Mucosa of stomach (tissue), 1 donor: ENCODE data around the gene MMP17.

ENCODE experiments used
- H3K27me3 ChIP-seq: one replicate; pipeline ENCODE4 v1.7.0; 2013; ENCODE audit warnings: mild to moderate bottlenecking, low read length; ENCODE audit not compliant: control insufficient read depth, insufficient read depth
- H3K36me3 ChIP-seq: one replicate; pipeline ENCODE4 v1.7.0; 2013; ENCODE audit warnings: low read length; ENCODE audit not compliant: control insufficient read depth, insufficient read depth
- H3K4me1 ChIP-seq: one replicate; pipeline ENCODE4 v1.7.0; 2013; ENCODE audit warnings: mild to moderate bottlenecking, low read length; ENCODE audit not compliant: control insufficient read depth, insufficient read depth
- H3K4me3 ChIP-seq: one replicate; pipeline ENCODE4 v1.7.0; 2013; ENCODE audit warnings: low read length
- H3K9ac ChIP-seq: one replicate; pipeline ENCODE4 v1.7.0; 2013; ENCODE audit warnings: mild to moderate bottlenecking, low read length, moderate library complexity
- H3K9me3 ChIP-seq: one replicate; pipeline ENCODE4 v1.7.0; 2013; ENCODE audit warnings: mild to moderate bottlenecking, low read length, moderate library complexity; ENCODE audit not compliant: control insufficient read depth
- donor health status: Pancreatic carcinoma.

MMP17 gene

DNA sequence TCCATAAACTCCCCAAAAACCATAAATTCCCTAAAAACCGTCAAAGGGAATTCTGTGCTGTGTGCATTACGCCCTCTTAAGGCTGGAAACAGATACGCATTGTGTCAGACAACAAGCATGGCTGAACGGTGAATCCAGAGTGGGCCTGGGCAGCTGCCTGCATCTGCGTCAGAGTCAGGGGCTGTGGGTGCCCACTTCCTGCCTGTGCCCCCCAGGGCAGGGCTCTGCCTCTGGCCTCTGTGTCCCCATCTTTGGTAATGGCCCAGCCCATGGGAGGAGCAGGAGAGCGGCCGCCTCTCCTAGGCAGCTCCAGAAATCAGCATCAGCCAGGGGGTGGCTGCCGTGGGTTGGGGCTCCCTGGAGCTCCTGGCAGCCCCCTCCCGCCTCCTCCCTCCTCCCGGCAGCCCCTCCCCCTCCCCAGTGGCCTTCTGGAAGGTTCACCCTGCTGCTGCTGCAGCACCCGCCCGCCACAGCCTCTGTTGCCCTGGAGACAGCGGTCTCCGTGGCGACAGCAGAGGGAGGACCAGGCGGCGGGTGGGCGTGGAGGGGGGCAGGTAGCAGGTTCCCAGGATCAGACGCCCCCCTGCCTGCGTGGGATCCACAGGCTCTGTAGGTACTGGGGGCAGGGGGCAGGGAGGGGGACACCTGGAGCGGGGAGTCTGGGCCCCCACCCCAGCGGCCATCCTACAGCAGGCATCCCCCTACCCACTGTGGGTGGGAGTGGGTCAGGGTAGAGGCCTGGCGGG lies 5.9 kb downstream of the MMP17 start:
- Histone ChIP-seq H3K27me3 (peaks cover 43% of the 10 kb centered on the region), H3K9me3 (no peaks in the 10 kb centered on the region), H3K4me1 (peaks cover 24% of the 10 kb centered on the region), H3K9ac (no peak overlapping the region), H3K4me3 (no peak overlapping the region), H3K36me3 (no peaks in the 10 kb centered on the region)

DNA sequence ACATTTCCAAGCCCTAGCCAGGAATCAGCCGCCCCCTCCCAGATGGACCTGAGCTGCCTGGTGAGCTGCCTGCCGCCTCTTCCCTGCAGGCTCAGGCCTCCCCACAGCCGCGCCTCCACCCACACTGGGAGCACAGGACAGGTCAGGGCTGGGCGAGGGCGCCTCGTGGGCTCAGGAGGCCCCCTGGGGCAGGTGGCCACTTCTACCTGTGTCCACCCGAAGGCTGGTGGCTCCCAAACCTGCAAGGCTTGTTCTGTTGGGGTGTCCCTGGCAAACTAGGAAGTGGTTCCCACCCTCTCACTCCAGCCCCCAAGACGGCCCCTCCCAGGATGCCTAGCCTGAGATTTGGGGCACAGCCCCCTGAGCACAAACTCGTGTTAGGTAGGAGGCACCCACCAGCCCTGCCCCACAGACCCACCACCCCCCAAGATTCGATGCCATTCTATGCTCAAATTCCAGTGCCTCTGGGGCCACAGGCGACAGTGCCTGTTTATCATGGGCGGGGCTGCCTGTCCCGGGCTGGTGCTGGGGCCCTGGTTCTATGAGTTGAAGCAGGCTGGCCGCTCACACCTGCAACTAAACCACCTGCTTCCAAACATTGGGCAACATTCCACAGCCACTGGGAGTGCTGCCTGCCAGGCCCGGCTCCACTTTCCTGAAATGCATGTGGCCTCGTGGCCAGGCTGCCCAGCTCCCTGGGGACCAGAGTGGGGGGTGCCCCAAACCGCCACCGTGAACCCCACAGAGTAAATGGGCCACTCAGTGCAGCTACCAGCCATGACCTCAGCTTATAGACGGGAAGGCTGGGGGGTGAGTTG lies 6.8 kb downstream of the MMP17 start:
- H3K27me3 ChIP-seq: peaks cover 34% of the 10 kb centered on the region
- H3K4me3 ChIP-seq: no peak overlapping the region
- H3K9ac ChIP-seq: no peak overlapping the region
- no peaks in the 10 kb centered on the region for H3K36me3 ChIP-seq
- peaks cover 24% of the 10 kb centered on the region for H3K4me1 ChIP-seq
- H3K9me3 ChIP-seq: no peaks in the 10 kb centered on the region

DNA sequence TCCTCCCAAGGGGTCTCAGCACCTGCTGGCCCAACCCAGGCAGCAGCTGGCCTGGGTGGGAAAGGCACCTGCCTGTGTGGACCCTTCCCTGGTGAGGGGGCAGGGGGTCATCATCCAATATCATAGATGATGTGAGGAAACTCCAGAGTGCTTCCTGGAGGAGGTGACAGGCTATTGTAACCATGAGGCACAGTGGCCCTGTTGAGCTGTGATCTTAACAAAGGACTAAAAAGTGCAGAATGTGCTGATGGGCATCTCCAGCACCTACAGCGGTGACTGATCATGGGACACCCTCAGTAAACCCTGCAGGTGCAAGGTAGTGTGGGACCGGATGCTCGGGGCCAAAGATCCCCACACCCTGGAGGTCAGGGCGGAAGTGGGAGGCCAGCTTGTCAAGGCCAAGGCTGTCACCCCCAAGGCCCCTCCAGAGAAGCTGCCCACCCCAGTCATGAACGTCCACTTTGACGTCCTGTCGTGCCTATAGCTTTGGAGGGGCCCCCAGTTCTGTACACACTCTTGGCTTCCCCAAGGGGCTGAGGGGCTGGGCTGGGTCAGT lies 7.5 kb downstream of the MMP17 start:
- peaks cover 29% of the 10 kb centered on the region for H3K27me3 ChIP-seq
- no peak overlapping the region for H3K4me3 ChIP-seq
- H3K4me1 ChIP-seq: peaks cover 19% of the 10 kb centered on the region
- no peak overlapping the region for H3K9ac ChIP-seq
- H3K9me3 ChIP-seq: no peaks in the 10 kb centered on the region
- no peaks in the 10 kb centered on the region for H3K36me3 ChIP-seq

DNA sequence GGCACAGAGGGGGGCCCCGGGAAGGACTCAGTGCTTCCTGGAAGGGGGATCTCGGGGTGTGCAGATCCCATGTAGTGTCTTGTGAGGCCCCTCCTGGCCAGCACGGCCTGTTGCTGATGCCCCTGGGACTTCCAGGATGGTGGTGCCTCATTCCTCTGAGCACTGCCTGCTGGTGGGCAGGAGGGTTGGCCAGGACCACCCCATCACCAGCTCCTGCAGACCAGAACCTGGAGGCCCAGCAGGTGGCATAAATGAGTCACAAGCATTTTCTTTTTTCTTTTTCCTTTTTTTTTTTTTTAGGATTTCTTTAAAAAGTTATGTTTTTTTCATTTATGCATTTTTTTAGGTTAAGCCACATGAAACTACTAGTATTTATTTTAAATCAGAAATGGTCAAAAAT lies 8.0 kb downstream of the MMP17 start:
- no peak overlapping the region for H3K9ac ChIP-seq
- H3K9me3 ChIP-seq: no peaks in the 10 kb centered on the region
- H3K36me3 ChIP-seq: no peaks in the 10 kb centered on the region
- peaks cover 24% of the 10 kb centered on the region for H3K27me3 ChIP-seq
- no peak overlapping the region for H3K4me3 ChIP-seq
- peaks cover 14% of the 10 kb centered on the region for H3K4me1 ChIP-seq

DNA sequence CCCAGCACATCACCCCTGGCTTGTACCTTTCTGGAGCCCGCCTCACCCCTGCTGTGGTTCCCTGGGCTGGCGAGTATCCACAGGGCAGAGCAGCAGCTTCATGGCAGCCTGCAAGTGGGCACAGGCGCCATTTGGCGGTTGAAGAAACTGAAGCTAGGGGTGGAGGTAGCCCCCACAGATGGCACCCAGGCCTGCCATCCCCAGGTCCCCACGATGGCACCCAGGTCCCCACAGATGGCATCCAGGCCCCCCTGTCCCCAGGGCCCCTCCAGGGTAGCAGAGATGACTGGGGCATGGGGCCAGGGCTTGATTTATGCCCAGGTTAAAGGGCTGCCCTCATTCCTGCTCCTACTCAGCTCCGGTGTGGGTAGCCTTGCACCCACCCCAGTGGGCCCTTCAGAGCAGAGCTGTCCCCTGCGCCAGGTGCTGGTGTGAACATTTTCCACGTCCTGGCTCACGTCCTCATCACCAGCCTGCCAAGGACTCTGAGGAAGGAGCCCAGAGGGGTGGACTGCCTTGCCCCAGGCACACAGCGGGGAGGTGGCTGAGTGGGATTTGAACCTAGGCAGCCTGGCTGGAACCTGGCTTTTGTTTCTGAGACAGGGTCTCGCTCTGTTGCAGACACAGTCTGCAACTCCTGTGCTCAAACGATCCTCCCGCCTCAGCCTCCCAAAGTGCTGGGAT lies 8.7 kb downstream of the MMP17 start:
- no peaks in the 10 kb centered on the region for H3K36me3 ChIP-seq
- no peak overlapping the region for H3K9ac ChIP-seq
- no peaks in the 10 kb centered on the region for H3K9me3 ChIP-seq
- no peak overlapping the region for H3K4me3 ChIP-seq
- H3K4me1 ChIP-seq: peaks cover 11% of the 10 kb centered on the region
- peaks cover 20% of the 10 kb centered on the region for H3K27me3 ChIP-seq

DNA sequence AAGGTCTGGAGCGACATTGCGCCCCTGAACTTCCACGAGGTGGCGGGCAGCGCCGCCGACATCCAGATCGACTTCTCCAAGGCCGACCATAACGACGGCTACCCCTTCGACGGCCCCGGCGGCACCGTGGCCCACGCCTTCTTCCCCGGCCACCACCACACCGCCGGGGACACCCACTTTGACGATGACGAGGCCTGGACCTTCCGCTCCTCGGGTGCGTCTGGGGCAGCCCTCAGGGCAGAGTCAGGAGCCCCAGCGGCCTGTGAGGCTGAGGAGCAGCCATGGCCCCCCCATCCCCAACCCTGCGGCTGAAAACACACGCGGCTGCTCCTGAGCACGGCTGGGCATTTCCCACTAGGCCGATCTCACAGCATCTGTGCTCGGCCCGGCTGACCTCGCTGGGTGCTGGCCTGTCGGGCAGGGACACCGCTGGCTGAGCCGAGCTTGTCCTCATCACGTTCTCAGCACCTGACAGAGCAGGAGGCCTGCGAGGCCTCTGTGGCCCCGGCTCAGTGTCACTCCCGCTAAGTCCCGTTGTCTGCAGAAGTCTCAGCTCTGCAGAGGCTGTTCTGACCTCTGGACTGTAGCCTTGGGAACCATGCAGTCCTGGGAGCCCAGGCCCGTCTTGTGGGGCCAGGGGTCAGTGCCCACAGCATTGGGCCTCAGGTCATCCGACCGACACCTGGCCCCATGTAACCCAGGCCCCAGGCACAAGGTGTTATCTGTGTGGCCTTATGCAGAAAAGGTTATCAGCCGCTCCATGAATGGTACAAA lies 12.6 kb downstream of the MMP17 start:
- Histone ChIP-seq H3K27me3 (no peaks in the 10 kb centered on the region), H3K4me1 (no peaks in the 10 kb centered on the region), H3K36me3 (no peaks in the 10 kb centered on the region), H3K9ac (no peak overlapping the region), H3K9me3 (no peaks in the 10 kb centered on the region), H3K4me3 (no peak overlapping the region)

DNA sequence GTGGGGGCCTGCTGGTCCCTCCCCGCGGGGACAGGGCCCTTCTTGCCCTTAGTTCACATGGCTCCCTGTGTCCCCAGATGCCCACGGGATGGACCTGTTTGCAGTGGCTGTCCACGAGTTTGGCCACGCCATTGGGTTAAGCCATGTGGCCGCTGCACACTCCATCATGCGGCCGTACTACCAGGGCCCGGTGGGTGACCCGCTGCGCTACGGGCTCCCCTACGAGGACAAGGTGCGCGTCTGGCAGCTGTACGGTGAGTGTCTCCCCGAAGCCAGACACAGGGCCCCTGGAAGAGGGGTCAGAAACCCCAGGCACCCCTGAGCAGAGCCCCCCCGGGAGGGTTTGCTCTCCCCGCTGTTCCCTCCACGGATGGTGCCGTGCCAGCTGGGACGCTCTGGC lies 13.4 kb downstream of the MMP17 start:
- no peaks in the 10 kb centered on the region for H3K27me3 ChIP-seq
- no peaks in the 10 kb centered on the region for H3K4me1 ChIP-seq
- no peaks in the 10 kb centered on the region for H3K9me3 ChIP-seq
- H3K9ac ChIP-seq: no peak overlapping the region
- H3K36me3 ChIP-seq: no peaks in the 10 kb centered on the region
- no peak overlapping the region for H3K4me3 ChIP-seq

DNA sequence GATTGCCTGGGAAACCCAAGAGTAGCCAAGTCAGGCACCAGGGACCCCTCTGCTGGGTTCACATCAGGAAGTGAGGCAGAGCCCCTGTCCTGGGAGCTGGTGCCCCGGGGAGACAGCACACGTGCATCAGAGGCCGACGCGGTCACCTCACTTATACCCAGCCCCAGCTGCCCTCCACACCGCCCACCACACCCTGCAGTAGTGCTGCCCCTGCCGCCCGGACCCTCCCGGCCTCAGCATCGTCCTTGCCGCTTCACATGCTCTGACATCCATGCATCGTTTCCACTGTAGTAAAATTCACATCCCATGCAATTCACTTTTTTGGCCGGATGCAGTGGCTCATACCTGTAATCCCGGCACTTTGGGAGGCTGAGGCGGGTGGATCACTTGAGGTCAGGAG lies 14.0 kb downstream of the MMP17 start:
- no peaks in the 10 kb centered on the region for H3K27me3 ChIP-seq
- no peak overlapping the region for H3K9ac ChIP-seq
- no peaks in the 10 kb centered on the region for H3K4me1 ChIP-seq
- no peaks in the 10 kb centered on the region for H3K36me3 ChIP-seq
- no peak overlapping the region for H3K4me3 ChIP-seq
- no peaks in the 10 kb centered on the region for H3K9me3 ChIP-seq

DNA sequence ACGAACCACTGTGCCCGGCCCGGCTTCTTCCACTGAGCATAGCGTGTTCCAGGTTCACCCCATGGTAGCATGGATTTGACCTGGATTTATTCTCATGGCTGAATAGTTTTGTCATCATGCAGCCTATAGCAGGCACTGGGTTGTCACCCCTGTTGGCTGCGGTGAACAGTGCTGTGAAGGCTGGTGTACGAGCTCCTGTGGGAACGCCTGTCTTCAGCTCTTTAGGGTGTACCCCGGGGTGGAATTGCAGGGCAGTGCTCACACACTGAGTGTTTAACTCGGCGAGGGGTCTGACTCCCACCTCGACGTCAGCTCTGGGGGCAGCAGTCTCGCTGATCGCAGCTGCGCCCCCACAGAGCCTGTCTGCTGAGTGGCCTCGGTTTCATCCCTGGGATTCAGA lies 15.3 kb downstream of the MMP17 start:
- no peaks in the 10 kb centered on the region for H3K27me3 ChIP-seq
- no peak overlapping the region for H3K4me3 ChIP-seq
- H3K36me3 ChIP-seq: no peaks in the 10 kb centered on the region

DNA sequence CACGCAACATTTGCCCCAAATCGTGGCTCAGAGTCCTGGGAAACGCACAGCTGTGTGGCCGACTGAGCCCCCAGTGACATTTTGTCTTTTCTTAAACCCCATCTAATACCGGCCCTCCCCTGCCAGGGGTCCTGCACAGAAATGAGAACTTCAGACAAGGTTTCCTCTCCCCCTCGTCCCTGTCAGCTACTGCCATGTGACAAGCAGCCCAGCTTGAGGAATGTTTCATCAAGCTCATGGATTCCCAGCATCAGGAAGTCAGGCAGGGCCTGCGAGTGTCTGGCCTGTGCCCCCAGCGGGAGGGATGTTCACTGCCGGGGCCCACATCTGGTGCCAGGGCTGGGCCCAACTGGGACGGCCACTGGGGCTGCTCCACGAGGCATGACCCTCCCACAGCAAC lies 15.9 kb downstream of the MMP17 start:
- H3K9me3 ChIP-seq: no peaks in the 10 kb centered on the region

More for the DNA sequence above, 15.3 kb downstream of the MMP17 start:
- no peaks in the 10 kb centered on the region for H3K9me3 ChIP-seq
- no peak overlapping the region for H3K9ac ChIP-seq
- no peaks in the 10 kb centered on the region for H3K4me1 ChIP-seq

DNA sequence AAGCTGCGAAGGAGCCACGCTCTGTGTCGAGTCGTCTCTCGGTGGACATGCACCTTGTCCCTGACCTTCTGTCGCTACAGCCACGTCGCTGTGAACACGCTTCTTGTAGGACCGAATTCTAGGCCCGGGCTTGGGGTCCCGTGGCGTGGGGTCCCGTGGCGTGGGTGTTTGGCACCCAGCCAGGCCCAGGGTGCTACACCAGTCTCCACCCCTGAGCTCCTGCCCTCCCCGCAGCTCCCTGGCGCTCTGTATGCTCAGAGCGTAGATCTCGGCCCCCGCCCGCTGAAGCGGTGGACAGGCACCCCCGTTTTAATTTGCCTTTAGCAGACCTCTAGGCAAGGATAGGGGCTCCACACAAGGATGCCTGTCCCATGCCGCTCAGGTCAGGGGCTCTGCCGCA lies 16.5 kb downstream of the MMP17 start:
- no peaks in the 10 kb centered on the region for H3K9me3 ChIP-seq
- no peaks in the 10 kb centered on the region for H3K27me3 ChIP-seq
- H3K4me1 ChIP-seq: no peaks in the 10 kb centered on the region
- H3K9ac ChIP-seq: no peak overlapping the region
- H3K4me3 ChIP-seq: no peak overlapping the region
- H3K36me3 ChIP-seq: no peaks in the 10 kb centered on the region

More for the DNA sequence above, 15.9 kb downstream of the MMP17 start:
- Histone ChIP-seq H3K4me3 (no peak overlapping the region), H3K9ac (no peak overlapping the region), H3K36me3 (no peaks in the 10 kb centered on the region), H3K27me3 (no peaks in the 10 kb centered on the region), H3K4me1 (no peaks in the 10 kb centered on the region)
